ENCODE results near the gene ZNF528.
A peak's percentile ranks its signal among the peaks of the same experiment; 100 is the strongest.

Gene ZNF528

GRCh38 chr19:52397310-52398080 is at the start of gene ZNF528:
TSS of gene ZNF528 (plus strand) at chr19:52397849. CDS start at chr19:52402014, 4,165 bp downstream.
- H3K27me3 ChIP-seq (ENCODE audit: low read length), result no peaks in the 10 kb centered on the region
- no peak within 1 kb of the TSS for H2AFZ ChIP-seq (ENCODE audit: low read depth, low read length, severe bottlenecking)
- no peak within 1 kb of the TSS for H3K27ac ChIP-seq (ENCODE audit: low read depth, low read length)
- no peaks in the 10 kb centered on the region for H4K20me1 ChIP-seq (ENCODE audit: low read depth, low read length)
- no peaks in the 10 kb centered on the region for H3K36me3 ChIP-seq (ENCODE audit: low read length)
- H3K4me3 ChIP-seq (ENCODE audit: insufficient read depth, low read length, poor library complexity, severe bottlenecking), result no peak within 1 kb of the TSS
- H3F3A ChIP-seq (ENCODE audit: insufficient read depth), result no peaks in the 10 kb centered on the region
- peak within 1 kb of the TSS; percentile 32 for H3K4me2 ChIP-seq (ENCODE audit: low read depth, low read length, poor library complexity, severe bottlenecking)
- H3K79me2 ChIP-seq (ENCODE audit: insufficient read depth, low read length), result no peaks in the 10 kb centered on the region
- H3K9ac ChIP-seq (ENCODE audit: low read length), result no peak within 1 kb of the TSS
- H3K9me3 ChIP-seq (ENCODE audit: insufficient read depth, low read length), result no peaks in the 10 kb centered on the region
- no peaks in the 10 kb centered on the region for H3K9me2 ChIP-seq (replicated peaks; ENCODE audit: insufficient read depth, low read length)
- TF ChIP-seq CTCF (IDR thresholded peaks at IDR 0.05; ENCODE audit: insufficient read depth, low read length, poor library complexity, severe bottlenecking) (no peak), EZH2phosphoT487 (conservative IDR thresholded peaks at IDR 0.05; ENCODE audit: low read length) (no peak)

- Histone ChIP-seq H3F3A (ENCODE audit: insufficient read depth) (no peaks in the 10 kb centered on the region), H4K20me1 (ENCODE audit: low read depth, low read length) (no peaks in the 10 kb centered on the region), H3K79me2 (ENCODE audit: insufficient read depth, low read length) (no peaks in the 10 kb centered on the region), H3K27ac (ENCODE audit: low read depth, low read length) (no peak overlapping the region), H3K36me3 (ENCODE audit: low read length) (no peaks in the 10 kb centered on the region), H3K4me3 (ENCODE audit: insufficient read depth, low read length, poor library complexity, severe bottlenecking) (no peak overlapping the region), H3K9me2 (replicated peaks; ENCODE audit: insufficient read depth, low read length) (no peaks in the 10 kb centered on the region), H3K9ac (ENCODE audit: low read length) (no peak overlapping the region), H3K4me2 (ENCODE audit: low read depth, low read length, poor library complexity, severe bottlenecking) (no peak overlapping the region), H3K27me3 (ENCODE audit: low read length) (no peaks in the 10 kb centered on the region), H3K9me3 (ENCODE audit: insufficient read depth, low read length) (no peaks in the 10 kb centered on the region), H2AFZ (ENCODE audit: low read depth, low read length, severe bottlenecking) (no peak overlapping the region)
- no peak for TF ChIP-seq EZH2phosphoT487 (conservative IDR thresholded peaks at IDR 0.05; ENCODE audit: low read length)
- peak; percentile 35 for TF ChIP-seq CTCF (IDR thresholded peaks at IDR 0.05; ENCODE audit: insufficient read depth, low read length, poor library complexity, severe bottlenecking)
These were observed 46.1 kb upstream of the ZNF528 start for GRCh38 chr19:52351512-52351911.

- no peaks in the 10 kb centered on the region for H3K79me2 ChIP-seq (ENCODE audit: insufficient read depth, low read length)
- no peak overlapping the region for H3K9ac ChIP-seq (ENCODE audit: low read length)
- no peaks in the 10 kb centered on the region for H3K9me2 ChIP-seq (replicated peaks; ENCODE audit: insufficient read depth, low read length)
- no peak overlapping the region for H3K27ac ChIP-seq (ENCODE audit: low read depth, low read length)
- no peaks in the 10 kb centered on the region for H3K36me3 ChIP-seq (ENCODE audit: low read length)
- H3F3A ChIP-seq (ENCODE audit: insufficient read depth), result no peaks in the 10 kb centered on the region
- H3K4me3 ChIP-seq (ENCODE audit: insufficient read depth, low read length, poor library complexity, severe bottlenecking), result no peak overlapping the region
- H4K20me1 ChIP-seq (ENCODE audit: low read depth, low read length), result no peaks in the 10 kb centered on the region
- no peak overlapping the region for H2AFZ ChIP-seq (ENCODE audit: low read depth, low read length, severe bottlenecking)
- H3K9me3 ChIP-seq (ENCODE audit: insufficient read depth, low read length), result peaks cover 25% of the 10 kb centered on the region; the same call in 1 of the 2 replicates
- no peak overlapping the region for H3K4me2 ChIP-seq (ENCODE audit: low read depth, low read length, poor library complexity, severe bottlenecking)
- TF ChIP-seq CTCF (IDR thresholded peaks at IDR 0.05; ENCODE audit: insufficient read depth, low read length, poor library complexity, severe bottlenecking) (no peak), EZH2phosphoT487 (conservative IDR thresholded peaks at IDR 0.05; ENCODE audit: low read length) (no peak)
- H3K27me3 ChIP-seq (ENCODE audit: low read length), result no peaks in the 10 kb centered on the region
These were observed 31.2 kb upstream of the ZNF528 start for GRCh38 chr19:52366414-52366824.
